ENCODE data around the gene RASGRF2. TPM values are rescaled to one million over a fixed set of nuclear protein-coding genes. Genes with fewer than 3 reads are reported as not detected.

RASGRF2 gene, protein sequence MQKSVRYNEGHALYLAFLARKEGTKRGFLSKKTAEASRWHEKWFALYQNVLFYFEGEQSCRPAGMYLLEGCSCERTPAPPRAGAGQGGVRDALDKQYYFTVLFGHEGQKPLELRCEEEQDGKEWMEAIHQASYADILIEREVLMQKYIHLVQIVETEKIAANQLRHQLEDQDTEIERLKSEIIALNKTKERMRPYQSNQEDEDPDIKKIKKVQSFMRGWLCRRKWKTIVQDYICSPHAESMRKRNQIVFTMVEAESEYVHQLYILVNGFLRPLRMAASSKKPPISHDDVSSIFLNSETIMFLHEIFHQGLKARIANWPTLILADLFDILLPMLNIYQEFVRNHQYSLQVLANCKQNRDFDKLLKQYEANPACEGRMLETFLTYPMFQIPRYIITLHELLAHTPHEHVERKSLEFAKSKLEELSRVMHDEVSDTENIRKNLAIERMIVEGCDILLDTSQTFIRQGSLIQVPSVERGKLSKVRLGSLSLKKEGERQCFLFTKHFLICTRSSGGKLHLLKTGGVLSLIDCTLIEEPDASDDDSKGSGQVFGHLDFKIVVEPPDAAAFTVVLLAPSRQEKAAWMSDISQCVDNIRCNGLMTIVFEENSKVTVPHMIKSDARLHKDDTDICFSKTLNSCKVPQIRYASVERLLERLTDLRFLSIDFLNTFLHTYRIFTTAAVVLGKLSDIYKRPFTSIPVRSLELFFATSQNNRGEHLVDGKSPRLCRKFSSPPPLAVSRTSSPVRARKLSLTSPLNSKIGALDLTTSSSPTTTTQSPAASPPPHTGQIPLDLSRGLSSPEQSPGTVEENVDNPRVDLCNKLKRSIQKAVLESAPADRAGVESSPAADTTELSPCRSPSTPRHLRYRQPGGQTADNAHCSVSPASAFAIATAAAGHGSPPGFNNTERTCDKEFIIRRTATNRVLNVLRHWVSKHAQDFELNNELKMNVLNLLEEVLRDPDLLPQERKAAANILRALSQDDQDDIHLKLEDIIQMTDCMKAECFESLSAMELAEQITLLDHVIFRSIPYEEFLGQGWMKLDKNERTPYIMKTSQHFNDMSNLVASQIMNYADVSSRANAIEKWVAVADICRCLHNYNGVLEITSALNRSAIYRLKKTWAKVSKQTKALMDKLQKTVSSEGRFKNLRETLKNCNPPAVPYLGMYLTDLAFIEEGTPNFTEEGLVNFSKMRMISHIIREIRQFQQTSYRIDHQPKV (N-terminal part only)
- polyA plus RNA-seq (2013, experiment 1 of 4), result 0.30 TPM
- 0.43 TPM for polyA plus RNA-seq (2013, experiment 2 of 4)
- polyA plus RNA-seq (2013, experiment 3 of 4), result 0.16 TPM
- 0.32 TPM for polyA plus RNA-seq (2013, experiment 4 of 4)

GRCh38 chr5:80959768-80960442, at the start of gene RASGRF2:
Gene RASGRF2, plus strand, starts transcription at chr5:80960363. Its CDS starts 376 bp downstream, at chr5:80960739.
- 15 to 16% methylated on average over 66 of the region's 66 CpGs for WGBS, 2 experiments
- H3K36me3 ChIP-seq (ENCODE audit: control insufficient read depth, insufficient read depth, low read length), result no peaks in the 10 kb centered on the region
- no peak within 1 kb of the TSS for H3K27ac ChIP-seq (ENCODE audit: insufficient read depth, low read depth, low read length, poor library complexity, severe bottlenecking)
- H3K4me3 ChIP-seq (ENCODE audit: insufficient read depth, low read depth, low read length), result peak within 1 kb of the TSS; percentile 27
- peaks cover 70% of the 10 kb centered on the region for H3K27me3 ChIP-seq (ENCODE audit: control insufficient read depth, insufficient read depth, low read length, poor library complexity, severe bottlenecking)
- no peaks in the 10 kb centered on the region for H3K4me1 ChIP-seq (ENCODE audit: control insufficient read depth, insufficient read depth, low read length)
- no peaks in the 10 kb centered on the region for H3K9me3 ChIP-seq (ENCODE audit: control insufficient read depth, low read length)

- Histone ChIP-seq H3K27me3 (ENCODE audit: control insufficient read depth, insufficient read depth, low read length, poor library complexity, severe bottlenecking) (no peaks in the 10 kb centered on the region), H3K27ac (ENCODE audit: insufficient read depth, low read depth, low read length, poor library complexity, severe bottlenecking) (no peak overlapping the region), H3K36me3 (ENCODE audit: control insufficient read depth, insufficient read depth, low read length) (no peaks in the 10 kb centered on the region), H3K4me1 (ENCODE audit: control insufficient read depth, insufficient read depth, low read length) (no peaks in the 10 kb centered on the region), H3K4me3 (ENCODE audit: insufficient read depth, low read depth, low read length) (no peak overlapping the region), H3K9me3 (ENCODE audit: control insufficient read depth, low read length) (no peaks in the 10 kb centered on the region)
- WGBS, 2 experiments, result 91 to 92% methylated on average over 3 of the region's 3 CpGs
These were observed 47.7 kb upstream of the RASGRF2 start for GRCh38 chr5:80912479-80912878.

GRCh38 chr5:80915716-80916115, 44.4 kb upstream of the RASGRF2 start:
- H3K27me3 ChIP-seq (ENCODE audit: control insufficient read depth, insufficient read depth, low read length, poor library complexity, severe bottlenecking), result no peaks in the 10 kb centered on the region
- H3K27ac ChIP-seq (ENCODE audit: insufficient read depth, low read depth, low read length, poor library complexity, severe bottlenecking), result no peak overlapping the region
- H3K36me3 ChIP-seq (ENCODE audit: control insufficient read depth, insufficient read depth, low read length), result no peaks in the 10 kb centered on the region
- H3K4me3 ChIP-seq (ENCODE audit: insufficient read depth, low read depth, low read length), result no peak overlapping the region
- no peaks in the 10 kb centered on the region for H3K9me3 ChIP-seq (ENCODE audit: control insufficient read depth, low read length)
- H3K4me1 ChIP-seq (ENCODE audit: control insufficient read depth, insufficient read depth, low read length), result no peaks in the 10 kb centered on the region
- 90 to 100% methylated on average over 1 of the region's 1 CpG for WGBS, 2 experiments

DNA sequence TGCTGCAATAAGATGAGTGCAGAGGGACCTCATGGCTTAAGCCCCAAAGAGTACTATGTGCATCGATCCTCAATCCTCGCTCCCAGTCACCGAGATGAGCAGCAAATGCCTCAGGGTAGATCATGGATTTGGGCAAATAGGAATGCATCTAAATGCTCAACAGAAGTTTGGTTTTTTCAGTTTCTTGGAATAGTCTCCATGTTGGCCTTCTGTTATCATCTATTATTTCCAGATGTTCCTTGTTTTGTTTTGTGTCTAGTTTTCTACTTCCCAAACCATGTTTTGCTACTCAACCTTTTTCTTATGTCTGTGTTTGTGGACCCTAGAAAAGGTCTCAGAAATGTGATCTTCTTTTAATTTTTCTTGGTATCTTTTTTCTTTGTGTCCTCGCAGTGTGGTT, 43.5 kb upstream of the RASGRF2 start:
- no peak overlapping the region for H3K27ac ChIP-seq (ENCODE audit: insufficient read depth, low read depth, low read length, poor library complexity, severe bottlenecking)
- no peaks in the 10 kb centered on the region for H3K36me3 ChIP-seq (ENCODE audit: control insufficient read depth, insufficient read depth, low read length)
- H3K4me3 ChIP-seq (ENCODE audit: insufficient read depth, low read depth, low read length), result no peak overlapping the region
- WGBS, 2 experiments, result 95 to 97% methylated on average over 4 of the region's 4 CpGs
- H3K9me3 ChIP-seq (ENCODE audit: control insufficient read depth, low read length), result no peaks in the 10 kb centered on the region
- H3K27me3 ChIP-seq (ENCODE audit: control insufficient read depth, insufficient read depth, low read length, poor library complexity, severe bottlenecking), result no peaks in the 10 kb centered on the region
- H3K4me1 ChIP-seq (ENCODE audit: control insufficient read depth, insufficient read depth, low read length), result no peaks in the 10 kb centered on the region

GRCh38 chr5:80917631-80918030, 42.5 kb upstream of the RASGRF2 start:
- Histone ChIP-seq H3K4me1 (ENCODE audit: control insufficient read depth, insufficient read depth, low read length) (no peaks in the 10 kb centered on the region), H3K4me3 (ENCODE audit: insufficient read depth, low read depth, low read length) (no peak overlapping the region), H3K27ac (ENCODE audit: insufficient read depth, low read depth, low read length, poor library complexity, severe bottlenecking) (no peak overlapping the region), H3K36me3 (ENCODE audit: control insufficient read depth, insufficient read depth, low read length) (no peaks in the 10 kb centered on the region), H3K27me3 (ENCODE audit: control insufficient read depth, insufficient read depth, low read length, poor library complexity, severe bottlenecking) (no peaks in the 10 kb centered on the region), H3K9me3 (ENCODE audit: control insufficient read depth, low read length) (no peaks in the 10 kb centered on the region)
- 91 to 99% methylated on average over 3 of the region's 3 CpGs for WGBS, 2 experiments

DNA sequence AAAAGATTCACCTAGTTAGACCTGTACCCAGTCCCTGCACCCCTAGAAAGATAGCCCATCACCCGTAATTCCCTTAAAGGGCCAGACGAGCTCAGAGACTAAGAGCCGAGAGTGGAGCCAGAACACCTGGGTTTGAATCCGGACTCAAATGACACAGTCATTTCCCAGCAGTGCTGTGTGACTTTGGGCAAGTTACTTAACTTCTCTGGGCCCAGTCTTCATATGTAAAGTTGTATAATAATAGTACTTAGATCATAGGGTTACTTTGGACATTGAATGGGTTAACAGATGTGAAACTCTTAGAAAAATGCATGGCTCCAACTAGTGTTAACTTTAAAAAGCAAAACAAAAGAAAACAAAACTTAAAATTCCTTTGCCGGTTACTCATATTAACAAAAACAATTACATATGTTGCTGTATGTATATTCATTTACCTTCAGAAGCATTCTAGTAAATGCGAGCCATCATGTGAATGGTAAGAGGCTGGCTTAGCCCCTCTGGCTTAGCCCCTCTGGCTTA, 40.4 kb upstream of the RASGRF2 start:
- Histone ChIP-seq H3K9me3 (ENCODE audit: control insufficient read depth, low read length) (no peaks in the 10 kb centered on the region), H3K27me3 (ENCODE audit: control insufficient read depth, insufficient read depth, low read length, poor library complexity, severe bottlenecking) (no peaks in the 10 kb centered on the region), H3K27ac (ENCODE audit: insufficient read depth, low read depth, low read length, poor library complexity, severe bottlenecking) (no peak overlapping the region), H3K4me1 (ENCODE audit: control insufficient read depth, insufficient read depth, low read length) (no peaks in the 10 kb centered on the region), H3K4me3 (ENCODE audit: insufficient read depth, low read depth, low read length) (no peak overlapping the region), H3K36me3 (ENCODE audit: control insufficient read depth, insufficient read depth, low read length) (no peaks in the 10 kb centered on the region)
- 90 to 94% methylated on average over 5 to 6 of the region's 6 CpGs for WGBS, 2 experiments

- Histone ChIP-seq H3K9me3 (ENCODE audit: control insufficient read depth, low read length) (no peaks in the 10 kb centered on the region), H3K36me3 (ENCODE audit: control insufficient read depth, insufficient read depth, low read length) (no peaks in the 10 kb centered on the region), H3K4me1 (ENCODE audit: control insufficient read depth, insufficient read depth, low read length) (no peaks in the 10 kb centered on the region), H3K27ac (ENCODE audit: insufficient read depth, low read depth, low read length, poor library complexity, severe bottlenecking) (no peak overlapping the region), H3K27me3 (ENCODE audit: control insufficient read depth, insufficient read depth, low read length, poor library complexity, severe bottlenecking) (no peaks in the 10 kb centered on the region), H3K4me3 (ENCODE audit: insufficient read depth, low read depth, low read length) (no peak overlapping the region)
These were observed 39.8 kb upstream of the RASGRF2 start for GRCh38 chr5:80920333-80920732.

- no peak overlapping the region for H3K4me3 ChIP-seq (ENCODE audit: insufficient read depth, low read depth, low read length)
- no peaks in the 10 kb centered on the region for H3K4me1 ChIP-seq (ENCODE audit: control insufficient read depth, insufficient read depth, low read length)
- H3K36me3 ChIP-seq (ENCODE audit: control insufficient read depth, insufficient read depth, low read length), result no peaks in the 10 kb centered on the region
- no peaks in the 10 kb centered on the region for H3K9me3 ChIP-seq (ENCODE audit: control insufficient read depth, low read length)
- no peak overlapping the region for H3K27ac ChIP-seq (ENCODE audit: insufficient read depth, low read depth, low read length, poor library complexity, severe bottlenecking)
- no peaks in the 10 kb centered on the region for H3K27me3 ChIP-seq (ENCODE audit: control insufficient read depth, insufficient read depth, low read length, poor library complexity, severe bottlenecking)
These were observed 39.1 kb upstream of the RASGRF2 start for GRCh38 chr5:80921026-80921425.

- no peak overlapping the region for H3K27ac ChIP-seq (ENCODE audit: insufficient read depth, low read depth, low read length, poor library complexity, severe bottlenecking)
- no peaks in the 10 kb centered on the region for H3K9me3 ChIP-seq (ENCODE audit: control insufficient read depth, low read length)
- no peaks in the 10 kb centered on the region for H3K4me1 ChIP-seq (ENCODE audit: control insufficient read depth, insufficient read depth, low read length)
- 94 to 100% methylated on average over 1 of the region's 1 CpG for WGBS, 2 experiments
- no peaks in the 10 kb centered on the region for H3K36me3 ChIP-seq (ENCODE audit: control insufficient read depth, insufficient read depth, low read length)
- no peaks in the 10 kb centered on the region for H3K27me3 ChIP-seq (ENCODE audit: control insufficient read depth, insufficient read depth, low read length, poor library complexity, severe bottlenecking)
- no peak overlapping the region for H3K4me3 ChIP-seq (ENCODE audit: insufficient read depth, low read depth, low read length)
These were observed 34.2 kb upstream of the RASGRF2 start for GRCh38 chr5:80925931-80926330.

Measured in ectodermal cell (in vitro differentiated cells).